ENCODE measurements around the gene TMEM178B. TPM values are rescaled to one million over a fixed set of nuclear protein-coding genes. Genes with fewer than 3 reads are reported as not detected.

Gene TMEM178B
- total RNA-seq, 4 donors from 2014 or later: 0.42 to 2.5 (median 0.92) TPM

DNA sequence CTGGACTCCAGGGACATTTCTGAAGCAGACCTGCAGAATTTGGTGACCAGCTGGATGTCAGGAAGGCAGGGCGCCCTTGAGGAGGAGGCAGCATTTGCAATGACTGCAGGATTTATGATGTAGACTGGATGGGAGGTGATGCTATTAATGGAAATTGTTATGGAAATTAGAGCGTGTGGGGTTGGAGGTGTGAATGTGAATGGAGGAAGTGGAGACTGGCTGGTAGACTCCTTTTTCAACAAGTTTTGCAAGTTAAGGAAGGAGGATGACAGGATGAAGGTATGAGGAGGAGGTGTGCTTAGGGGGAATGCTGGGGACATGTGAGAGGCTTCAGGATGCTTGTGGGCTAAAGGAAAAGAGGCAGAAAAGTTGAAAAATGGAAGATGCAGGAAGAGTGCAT is 137.0 kb downstream of the TMEM178B start:
- Histone ChIP-seq H3K4me3 (no peak overlapping the region), H3K4me1 (no peaks in the 10 kb centered on the region), H3K27me3 (no peaks in the 10 kb centered on the region), H3K36me3 (no peaks in the 10 kb centered on the region), H3K27ac (replicated peaks in 1 of 4) (no peak overlapping the region), H3K9me3 (no peaks in the 10 kb centered on the region)
- TF ChIP-seq POLR2AphosphoS5 (IDR thresholded peaks at IDR 0.05): no peak
- no peak for TF ChIP-seq POLR2A (IDR thresholded peaks at IDR 0.05; ENCODE audit: low read depth)
- TF ChIP-seq EP300 (IDR thresholded peaks at IDR 0.05): no peak
- TF ChIP-seq, protein P1, sequence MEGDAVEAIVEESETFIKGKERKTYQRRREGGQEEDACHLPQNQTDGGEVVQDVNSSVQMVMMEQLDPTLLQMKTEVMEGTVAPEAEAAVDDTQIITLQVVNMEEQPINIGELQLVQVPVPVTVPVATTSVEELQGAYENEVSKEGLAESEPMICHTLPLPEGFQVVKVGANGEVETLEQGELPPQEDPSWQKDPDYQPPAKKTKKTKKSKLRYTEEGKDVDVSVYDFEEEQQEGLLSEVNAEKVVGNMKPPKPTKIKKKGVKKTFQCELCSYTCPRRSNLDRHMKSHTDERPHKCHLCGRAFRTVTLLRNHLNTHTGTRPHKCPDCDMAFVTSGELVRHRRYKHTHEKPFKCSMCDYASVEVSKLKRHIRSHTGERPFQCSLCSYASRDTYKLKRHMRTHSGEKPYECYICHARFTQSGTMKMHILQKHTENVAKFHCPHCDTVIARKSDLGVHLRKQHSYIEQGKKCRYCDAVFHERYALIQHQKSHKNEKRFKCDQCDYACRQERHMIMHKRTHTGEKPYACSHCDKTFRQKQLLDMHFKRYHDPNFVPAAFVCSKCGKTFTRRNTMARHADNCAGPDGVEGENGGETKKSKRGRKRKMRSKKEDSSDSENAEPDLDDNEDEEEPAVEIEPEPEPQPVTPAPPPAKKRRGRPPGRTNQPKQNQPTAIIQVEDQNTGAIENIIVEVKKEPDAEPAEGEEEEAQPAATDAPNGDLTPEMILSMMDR (IDR thresholded peaks at IDR 0.05): no peak
- WGBS: 60% methylated on average over 2 of the region's 2 CpGs
- intact Hi-C loops (cut with DNase I): no loop called here
- no peak for DNase-seq (ENCODE audit: extremely low spot score)

DNA sequence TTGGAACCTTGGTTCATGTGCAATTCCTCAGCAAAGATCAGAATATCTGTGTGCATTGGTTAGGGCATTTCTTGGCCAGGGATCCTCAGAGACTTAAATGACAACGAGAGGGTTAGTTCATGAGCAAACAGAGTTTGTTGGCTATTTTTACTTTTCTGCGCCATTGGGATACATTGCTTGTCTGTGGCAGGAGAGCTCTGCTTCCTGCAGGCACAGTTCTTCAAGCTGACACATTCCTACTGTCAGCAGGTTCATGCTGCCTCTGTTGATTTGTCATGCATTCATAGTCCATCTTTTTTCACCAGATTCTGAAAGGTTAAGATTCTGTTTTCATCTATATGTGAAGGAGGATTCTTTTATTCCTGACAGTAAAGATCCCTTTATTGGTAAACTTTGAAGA is 139.4 kb downstream of the TMEM178B start:
- Histone ChIP-seq H3K4me3 (no peak overlapping the region), H3K36me3 (no peaks in the 10 kb centered on the region), H3K9me3 (no peaks in the 10 kb centered on the region), H3K27ac (replicated peaks in 1 of 4) (no peak overlapping the region), H3K4me1 (no peaks in the 10 kb centered on the region), H3K27me3 (no peaks in the 10 kb centered on the region)
- WGBS: 66% methylated on average over 2 of the region's 2 CpGs
- intact Hi-C loops (cut with DNase I): no loop called here
- TF ChIP-seq, protein P1 (IDR thresholded peaks at IDR 0.05): no peak
- TF ChIP-seq EP300 (IDR thresholded peaks at IDR 0.05) (no peak), POLR2A (IDR thresholded peaks at IDR 0.05; ENCODE audit: low read depth) (no peak), POLR2AphosphoS5 (IDR thresholded peaks at IDR 0.05) (no peak)
- no peak for DNase-seq (ENCODE audit: extremely low spot score)

- WGBS: 62% methylated on average over 7 of the region's 7 CpGs
- Histone ChIP-seq H3K4me1 (no peaks in the 10 kb centered on the region), H3K36me3 (no peaks in the 10 kb centered on the region), H3K4me3 (no peak overlapping the region), H3K27me3 (no peaks in the 10 kb centered on the region), H3K9me3 (no peaks in the 10 kb centered on the region), H3K27ac (replicated peaks in 1 of 4) (no peak overlapping the region)
- DNase-seq (ENCODE audit: extremely low spot score): no peak
- TF ChIP-seq POLR2A (IDR thresholded peaks at IDR 0.05; ENCODE audit: low read depth) (no peak), EP300 (IDR thresholded peaks at IDR 0.05) (no peak), POLR2AphosphoS5 (IDR thresholded peaks at IDR 0.05) (no peak)
- TF ChIP-seq, protein P1 (IDR thresholded peaks at IDR 0.05): no peak
- intact Hi-C loops (cut with DNase I): no loop called here
Observed at GRCh38 chr7:141217938-141218337, 144.1 kb downstream of the TMEM178B start.

DNA sequence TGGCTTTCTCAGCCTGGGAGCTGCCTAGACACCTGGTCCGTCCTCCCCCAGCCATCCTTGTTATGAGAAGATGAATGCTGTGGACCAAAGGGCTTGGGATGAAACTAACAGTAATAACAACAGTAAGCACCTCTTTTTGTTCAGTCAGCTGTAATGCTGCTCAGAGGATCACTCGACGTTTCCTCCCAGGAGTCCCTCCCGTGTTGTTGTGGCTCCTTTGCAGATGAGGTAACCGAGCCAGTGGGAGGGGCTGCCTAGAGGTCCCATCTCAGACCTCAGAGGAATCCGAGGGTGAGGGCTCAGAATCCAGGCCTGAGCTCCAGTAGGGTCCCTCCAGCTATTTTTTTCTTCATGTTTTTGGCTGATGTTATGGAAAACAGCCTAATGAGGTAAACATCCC is 145.1 kb downstream of the TMEM178B start:
- intact Hi-C loops (cut with DNase I): no loop called here
- no peak for DNase-seq (ENCODE audit: extremely low spot score)
- 69% methylated on average over 3 of the region's 6 CpGs for WGBS
- no peaks in the 10 kb centered on the region for H3K27me3 ChIP-seq
- TF ChIP-seq EP300 (IDR thresholded peaks at IDR 0.05): no peak
- no peak for TF ChIP-seq POLR2AphosphoS5 (IDR thresholded peaks at IDR 0.05)
- TF ChIP-seq POLR2A (IDR thresholded peaks at IDR 0.05; ENCODE audit: low read depth): no peak
- no peak overlapping the region for H3K27ac ChIP-seq (replicated peaks in 1 of 4)
- no peak overlapping the region for H3K4me3 ChIP-seq
- H3K4me1 ChIP-seq: no peaks in the 10 kb centered on the region
- no peaks in the 10 kb centered on the region for H3K9me3 ChIP-seq
- no peaks in the 10 kb centered on the region for H3K36me3 ChIP-seq

DNA sequence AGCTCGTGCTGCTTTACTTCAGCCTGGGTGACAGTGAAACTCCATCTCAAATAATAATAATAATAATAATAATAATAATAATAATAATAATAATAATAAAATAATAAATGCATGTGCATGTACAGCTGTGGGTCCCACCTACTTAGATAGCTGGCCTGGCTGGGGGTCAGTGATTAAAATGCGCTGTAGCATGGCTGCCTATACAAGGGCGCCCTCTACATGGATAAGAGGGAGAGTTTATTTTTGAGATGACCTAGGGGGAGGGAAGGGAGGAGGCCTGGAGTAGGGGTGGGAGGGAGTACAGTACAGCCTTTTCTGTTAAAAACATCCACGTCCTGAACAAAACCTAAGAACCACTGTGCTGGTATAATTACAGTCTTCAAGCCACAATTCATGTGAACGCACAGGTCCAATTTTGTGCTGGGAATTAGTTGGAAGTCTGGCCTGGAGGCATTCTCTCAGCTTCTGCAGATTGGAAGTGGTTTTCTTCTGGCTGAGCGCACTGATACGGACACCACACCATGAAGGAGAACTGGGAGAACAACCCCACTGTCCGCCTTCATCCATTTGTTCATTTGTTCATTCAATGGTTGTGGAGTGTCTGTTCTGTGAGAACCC is 146.5 kb downstream of the TMEM178B start:
- intact Hi-C loops (cut with DNase I): no loop called here
- WGBS: 71% methylated on average over 8 of the region's 8 CpGs
- DNase-seq (ENCODE audit: extremely low spot score): no peak
- no peaks in the 10 kb centered on the region for H3K27me3 ChIP-seq
- H3K27ac ChIP-seq (replicated peaks in 1 of 4): no peak overlapping the region
- TF ChIP-seq EP300 (IDR thresholded peaks at IDR 0.05) (no peak), POLR2AphosphoS5 (IDR thresholded peaks at IDR 0.05) (no peak), POLR2A (IDR thresholded peaks at IDR 0.05; ENCODE audit: low read depth) (no peak)
- TF ChIP-seq, protein P1 (IDR thresholded peaks at IDR 0.05): no peak
- no peaks in the 10 kb centered on the region for H3K4me1 ChIP-seq
- H3K4me3 ChIP-seq: no peak overlapping the region
- H3K9me3 ChIP-seq: no peaks in the 10 kb centered on the region
- no peaks in the 10 kb centered on the region for H3K36me3 ChIP-seq

All from esophagus muscularis mucosa (tissue), 4 donors.